GM18508 (cell line): Measurements from ENCODE around the gene ANO5.
"Not testable (repeated sequence)": the region's sequence is repeated elsewhere in the genome, so short reads cannot be mapped to it uniquely, and the experiment has no call there.

Experiments
- ATAC-seq: cut with Tn5 transposase; IDR thresholded peaks from one replicate; pipeline ENCODE4 v1.9.1; 2021; ENCODE audit warnings: moderate number of reproducible peaks; ENCODE audit not compliant: insufficient read depth, unreplicated experiment

Gene ANO5

GRCh38 chr11:22199243-22199642 lies 6.4 kb downstream of the ANO5 start:
- no peak for ATAC-seq

GRCh38 chr11:22203281-22203680 lies 10.4 kb downstream of the ANO5 start:
- peak; percentile 60 for ATAC-seq

DNA sequence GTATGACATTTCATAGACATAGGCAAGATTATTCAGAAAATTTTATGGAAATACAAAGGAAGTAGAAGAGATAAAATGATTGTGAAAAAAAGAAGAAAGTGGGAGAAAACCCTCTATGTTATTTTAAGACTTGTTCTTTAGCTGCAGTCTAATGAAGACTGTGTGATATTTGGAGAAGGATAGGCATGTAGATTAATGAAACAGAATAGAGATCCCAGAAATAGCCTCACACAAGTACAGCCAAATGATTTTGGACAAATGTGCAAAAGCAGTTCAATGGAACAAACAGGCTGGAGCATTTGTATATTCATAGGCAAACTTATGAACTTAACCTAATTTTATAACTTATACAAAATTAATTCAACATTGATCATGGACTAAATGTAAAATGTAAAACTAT lies 14.3 kb downstream of the ANO5 start:
- no peak for ATAC-seq

GRCh38 chr11:22208151-22208858 lies 15.4 kb downstream of the ANO5 start:
- ATAC-seq, result no peak

- ATAC-seq, result no peak
Measured at GRCh38 chr11:22216940-22217339, 24.1 kb downstream of the ANO5 start.

- ATAC-seq, result no peak
Measured at GRCh38 chr11:22221143-22221542, 28.3 kb downstream of the ANO5 start.

DNA sequence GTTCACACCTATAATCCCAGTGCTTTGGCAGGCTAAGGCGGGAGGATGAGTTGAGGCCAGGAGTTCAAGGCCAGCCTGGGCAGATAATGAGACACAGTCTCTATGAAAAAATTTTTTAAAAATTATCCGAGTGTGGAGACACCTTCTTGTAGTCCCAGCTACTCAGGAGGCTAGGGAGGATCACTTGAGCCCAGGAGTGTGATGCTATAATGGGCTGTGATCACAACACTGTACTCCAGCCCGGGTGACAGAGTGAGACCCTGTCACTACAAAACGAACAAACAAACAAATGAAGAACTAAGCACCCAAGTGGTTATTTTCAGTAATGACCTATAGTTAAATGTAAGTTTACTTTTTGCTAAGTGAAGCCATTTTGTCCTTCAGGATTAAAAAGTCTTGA lies 32.3 kb downstream of the ANO5 start:
- ATAC-seq, result no peak

GRCh38 chr11:22234743-22235142 lies 41.9 kb downstream of the ANO5 start:
- no peak for ATAC-seq

GRCh38 chr11:22244986-22245592 lies 52.2 kb downstream of the ANO5 start:
- ATAC-seq, result peak; percentile 93

- ATAC-seq, result no peak
Measured at GRCh38 chr11:22246992-22247391, 54.1 kb downstream of the ANO5 start.

DNA sequence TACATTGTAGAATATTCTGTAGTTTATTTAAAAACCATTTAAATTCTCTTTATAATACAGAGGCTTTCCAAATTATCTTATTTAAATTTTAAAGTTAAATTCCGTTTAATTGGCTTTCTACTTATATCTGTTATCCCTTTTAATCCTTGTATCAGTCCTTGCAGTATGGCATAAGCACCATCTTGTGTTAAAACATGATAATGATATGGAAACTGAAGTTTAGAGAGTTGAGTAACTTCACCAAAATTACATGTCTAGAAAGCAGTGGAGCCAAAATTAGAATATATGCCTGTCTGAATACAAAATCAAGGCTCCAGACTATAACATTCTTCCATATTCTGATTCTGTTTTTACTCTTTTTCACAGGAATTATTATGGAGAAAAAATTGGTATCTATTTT lies 57.0 kb downstream of the ANO5 start:
- no peak for ATAC-seq

- no peak for ATAC-seq
Measured at GRCh38 chr11:22256876-22257275, 64.0 kb downstream of the ANO5 start.

DNA sequence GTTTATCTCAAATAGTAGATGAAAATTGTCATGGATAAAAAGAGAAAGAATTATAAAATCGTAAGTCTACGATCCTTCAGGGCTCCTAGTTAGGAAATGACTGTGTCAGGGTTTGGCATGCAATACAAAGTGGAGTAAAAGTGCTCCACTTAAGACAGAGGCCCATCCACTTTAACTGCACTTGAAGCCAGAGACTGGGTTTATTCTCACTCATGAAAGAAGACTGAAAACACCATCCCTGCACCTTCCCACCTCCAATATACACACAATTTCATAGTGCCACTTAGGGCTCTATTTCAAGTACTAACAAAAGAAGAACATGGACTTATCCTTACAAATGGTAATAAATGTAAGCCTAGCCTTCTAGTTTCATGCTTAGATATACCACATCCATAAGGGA lies 70.7 kb downstream of the ANO5 start:
- ATAC-seq, result no peak

DNA sequence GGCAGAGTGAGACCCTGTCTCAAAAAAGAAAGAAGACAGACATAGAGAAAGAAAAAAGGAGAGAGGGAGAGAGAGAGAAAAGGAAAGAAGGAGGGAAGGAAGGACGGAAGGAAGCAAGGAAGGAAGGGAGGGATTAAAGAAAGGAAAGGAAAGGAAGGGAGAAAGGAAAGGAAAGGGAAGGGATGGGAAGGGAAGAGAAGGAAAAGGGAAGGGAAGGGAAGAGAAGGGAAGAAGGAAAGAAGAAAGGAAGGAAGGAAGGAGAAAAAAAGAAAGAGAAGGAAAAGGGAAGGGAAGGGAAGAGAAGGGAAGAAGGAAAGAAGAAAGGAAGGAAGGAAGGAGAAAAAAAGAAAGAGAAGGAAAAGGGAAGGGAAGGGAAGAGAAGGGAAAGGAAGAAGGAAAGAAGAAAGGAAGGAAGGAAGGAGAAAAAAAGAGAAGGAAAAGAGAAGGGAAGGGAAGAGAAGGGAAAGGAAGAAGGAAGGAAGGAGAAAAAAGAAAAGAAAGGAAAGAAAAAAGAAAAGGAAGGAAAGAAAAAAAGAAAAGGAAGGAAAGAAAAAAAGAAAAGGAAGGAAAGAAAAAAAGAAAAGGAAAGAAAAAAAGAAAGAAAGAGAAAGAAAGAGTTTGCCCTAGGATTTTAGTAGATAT lies 76.2 kb downstream of the ANO5 start:
- ATAC-seq, result not testable (repeated sequence)

DNA sequence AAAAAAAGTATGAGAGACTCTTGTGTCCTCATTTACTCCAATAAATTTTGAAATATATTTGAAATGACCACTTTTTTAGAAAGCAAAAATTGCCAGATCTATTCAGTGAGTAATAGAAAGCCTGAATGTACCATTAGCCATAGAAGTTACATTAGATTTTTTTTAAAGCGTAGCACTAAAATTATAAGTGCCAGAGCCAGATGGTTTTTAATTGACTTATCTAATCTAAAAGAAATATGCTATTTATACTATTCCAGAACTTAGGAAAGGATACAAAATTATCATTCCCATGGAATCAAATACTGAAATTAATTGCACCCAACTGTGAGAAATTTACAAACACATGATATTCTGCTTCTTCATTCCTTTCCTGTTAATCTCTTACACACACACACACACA lies 80.9 kb downstream of the ANO5 start:
- no peak for ATAC-seq

DNA sequence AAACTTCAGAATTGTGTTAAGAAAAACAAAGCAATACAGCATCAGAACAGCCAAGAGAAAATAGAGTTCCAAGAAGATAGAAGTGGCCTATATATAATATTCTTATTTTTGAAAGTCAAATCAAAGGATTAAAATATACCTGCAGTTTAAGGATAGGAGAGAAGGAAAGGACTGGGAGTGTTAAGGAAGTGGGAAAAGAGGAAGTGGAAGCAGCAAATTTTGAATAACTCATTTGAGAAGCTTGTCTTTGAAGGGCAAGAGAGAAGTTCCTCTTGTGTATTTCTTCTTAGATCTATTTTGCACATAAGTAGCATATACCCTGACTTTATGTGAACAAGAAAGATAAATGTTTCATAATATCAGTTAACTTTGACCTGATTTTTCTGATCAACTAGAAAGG lies 82.7 kb downstream of the ANO5 start:
- no peak for ATAC-seq

DNA sequence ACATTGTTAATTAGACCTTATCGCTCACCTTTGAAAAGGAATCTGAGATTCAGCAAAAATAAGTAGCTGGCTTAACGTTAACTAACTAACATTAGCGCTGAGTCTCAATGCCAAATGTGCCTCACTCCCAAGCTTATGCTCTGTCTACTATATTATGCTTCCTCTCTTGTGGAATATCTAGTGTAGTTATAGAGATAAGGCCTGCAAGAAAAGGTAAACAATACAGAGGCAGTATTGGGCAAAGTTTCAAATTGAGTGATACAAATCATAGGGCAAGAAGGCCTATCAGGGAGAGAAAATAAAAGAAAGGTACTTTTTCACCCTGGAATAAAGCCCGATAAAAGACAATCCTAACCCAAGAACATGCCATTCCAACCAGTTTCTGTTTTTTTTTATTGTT lies 83.7 kb downstream of the ANO5 start:
- ATAC-seq, result no peak

- not testable (repeated sequence) for ATAC-seq
Measured at GRCh38 chr11:22284991-22285390, 92.1 kb downstream of the ANO5 start.

DNA sequence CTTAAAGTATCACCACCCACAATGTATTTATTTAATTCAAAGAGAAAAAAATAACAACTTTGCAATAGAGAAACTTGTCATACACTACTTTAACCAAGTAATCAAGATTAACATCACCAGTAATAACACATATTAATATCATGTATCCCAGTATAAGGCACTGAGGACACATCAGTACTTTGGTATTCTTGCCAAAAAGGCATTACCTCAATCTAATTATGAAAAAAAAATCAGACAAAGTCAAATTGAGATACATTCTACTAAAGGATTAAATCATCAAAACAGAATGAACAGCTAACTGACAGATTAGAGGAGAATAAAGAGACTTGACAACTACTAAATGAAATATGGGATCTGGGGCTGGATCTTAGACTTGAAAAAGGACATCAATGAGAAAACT lies 109.5 kb downstream of the ANO5 start:
- no peak for ATAC-seq

DNA sequence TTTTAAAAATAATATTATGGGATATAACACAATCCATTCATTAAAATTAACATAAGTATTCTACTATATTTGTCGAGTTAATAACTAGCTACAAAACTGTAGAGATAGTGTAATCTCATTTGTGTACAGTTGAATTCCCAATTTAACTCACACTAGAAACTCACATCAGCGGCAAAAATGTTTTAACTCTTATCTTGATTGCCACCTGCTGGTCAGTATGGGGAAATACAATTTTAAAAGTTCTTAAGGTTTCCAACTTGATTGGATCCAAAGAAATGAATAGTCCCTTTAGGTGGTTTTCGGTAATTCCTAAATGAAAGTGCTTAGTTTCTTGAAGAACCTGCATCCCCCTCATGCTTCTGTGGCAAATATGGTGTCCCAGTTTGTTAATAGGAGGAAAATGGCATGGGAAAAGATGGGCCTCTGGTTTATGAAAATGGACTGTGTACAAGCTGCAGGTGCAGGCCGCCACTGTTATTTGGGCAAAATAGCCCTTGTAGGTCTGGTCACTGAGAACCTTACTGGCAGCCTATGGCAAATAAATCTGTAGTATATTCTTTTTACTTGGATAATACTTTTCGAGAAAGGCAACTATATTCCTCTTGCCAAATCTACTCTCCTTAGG lies 111.6 kb downstream of the ANO5 start:
- ATAC-seq, result no peak

DNA sequence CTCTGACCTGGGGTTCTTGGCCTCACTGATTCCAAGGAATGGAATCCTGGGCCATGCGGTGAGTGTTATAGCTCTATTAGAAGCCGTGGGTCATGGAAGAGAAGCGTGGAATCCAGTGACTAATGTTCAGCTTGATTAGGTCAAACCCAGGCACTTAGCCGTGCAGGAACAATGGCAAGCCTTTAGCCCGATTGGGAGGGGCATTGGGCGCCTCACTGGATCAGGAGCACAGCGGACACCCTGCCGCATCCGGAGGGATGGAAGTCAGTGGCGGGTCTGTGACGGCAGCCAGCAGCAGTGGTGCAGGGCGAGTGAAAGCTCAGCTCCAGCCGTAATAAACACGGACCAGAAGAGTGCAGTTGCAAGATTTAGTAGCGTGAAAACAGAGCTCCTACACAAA lies 124.8 kb downstream of the ANO5 start:
- no peak for ATAC-seq
